ENCODE results near the gene RELN.

The RELN gene

DNA sequence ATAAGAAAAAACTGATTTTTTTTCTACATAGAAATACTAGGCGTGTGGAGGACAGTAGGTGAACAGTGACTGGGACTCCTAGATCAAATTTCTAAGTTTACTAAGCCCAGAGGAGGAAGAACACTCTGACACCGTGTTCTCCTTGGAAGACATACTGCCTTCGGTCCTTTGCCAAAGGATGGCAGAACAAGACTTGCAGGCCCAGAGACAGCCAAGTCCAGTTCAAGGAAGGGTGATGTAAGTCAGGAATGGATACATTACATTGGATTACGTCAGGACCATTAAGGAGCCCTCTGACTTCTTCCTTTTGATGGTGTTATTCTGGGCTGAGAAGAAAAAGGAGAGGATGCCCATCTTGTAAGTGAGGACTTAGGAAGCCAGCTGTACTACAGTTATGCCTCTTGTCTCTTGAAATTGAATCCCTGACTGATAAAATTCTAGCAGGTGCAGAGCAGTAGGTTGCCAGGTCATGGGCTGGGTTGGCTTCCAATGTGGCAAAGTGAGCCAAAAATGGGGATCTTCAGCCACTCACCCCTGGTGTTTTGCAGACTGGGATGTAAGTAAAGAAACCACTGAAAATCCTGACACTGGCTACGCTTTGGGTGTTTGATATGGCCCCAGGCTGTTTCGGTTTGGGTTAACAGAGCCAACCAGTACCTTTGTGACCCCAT, 45.1 kb downstream of the RELN start:
- no peak overlapping the region for H3K4me3 ChIP-seq (ENCODE audit: low read depth, low read length)
- TF ChIP-seq, protein P1, sequence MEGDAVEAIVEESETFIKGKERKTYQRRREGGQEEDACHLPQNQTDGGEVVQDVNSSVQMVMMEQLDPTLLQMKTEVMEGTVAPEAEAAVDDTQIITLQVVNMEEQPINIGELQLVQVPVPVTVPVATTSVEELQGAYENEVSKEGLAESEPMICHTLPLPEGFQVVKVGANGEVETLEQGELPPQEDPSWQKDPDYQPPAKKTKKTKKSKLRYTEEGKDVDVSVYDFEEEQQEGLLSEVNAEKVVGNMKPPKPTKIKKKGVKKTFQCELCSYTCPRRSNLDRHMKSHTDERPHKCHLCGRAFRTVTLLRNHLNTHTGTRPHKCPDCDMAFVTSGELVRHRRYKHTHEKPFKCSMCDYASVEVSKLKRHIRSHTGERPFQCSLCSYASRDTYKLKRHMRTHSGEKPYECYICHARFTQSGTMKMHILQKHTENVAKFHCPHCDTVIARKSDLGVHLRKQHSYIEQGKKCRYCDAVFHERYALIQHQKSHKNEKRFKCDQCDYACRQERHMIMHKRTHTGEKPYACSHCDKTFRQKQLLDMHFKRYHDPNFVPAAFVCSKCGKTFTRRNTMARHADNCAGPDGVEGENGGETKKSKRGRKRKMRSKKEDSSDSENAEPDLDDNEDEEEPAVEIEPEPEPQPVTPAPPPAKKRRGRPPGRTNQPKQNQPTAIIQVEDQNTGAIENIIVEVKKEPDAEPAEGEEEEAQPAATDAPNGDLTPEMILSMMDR (IDR thresholded peaks at IDR 0.05; ENCODE audit: low read depth, low read length), result no peak

DNA sequence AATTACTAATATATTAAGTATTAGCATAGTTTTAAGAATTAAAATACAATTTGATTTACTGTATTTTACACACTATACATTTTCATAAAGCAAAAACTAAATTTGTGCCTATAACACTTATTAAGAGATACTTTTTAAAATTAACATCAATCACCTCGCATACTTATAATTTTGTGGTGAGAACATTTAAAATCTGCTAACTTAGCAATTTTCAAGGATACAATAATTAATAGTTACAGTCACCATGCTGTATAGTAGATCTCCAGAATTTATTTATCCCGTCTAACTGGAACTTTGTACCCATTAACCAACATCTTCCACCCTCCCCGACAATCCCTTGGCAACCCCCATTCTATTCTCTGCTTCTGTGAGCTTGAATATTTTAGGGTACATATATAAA, 47.5 kb downstream of the RELN start:
- TF ChIP-seq, protein P1 (IDR thresholded peaks at IDR 0.05; ENCODE audit: low read depth, low read length), result no peak

DNA sequence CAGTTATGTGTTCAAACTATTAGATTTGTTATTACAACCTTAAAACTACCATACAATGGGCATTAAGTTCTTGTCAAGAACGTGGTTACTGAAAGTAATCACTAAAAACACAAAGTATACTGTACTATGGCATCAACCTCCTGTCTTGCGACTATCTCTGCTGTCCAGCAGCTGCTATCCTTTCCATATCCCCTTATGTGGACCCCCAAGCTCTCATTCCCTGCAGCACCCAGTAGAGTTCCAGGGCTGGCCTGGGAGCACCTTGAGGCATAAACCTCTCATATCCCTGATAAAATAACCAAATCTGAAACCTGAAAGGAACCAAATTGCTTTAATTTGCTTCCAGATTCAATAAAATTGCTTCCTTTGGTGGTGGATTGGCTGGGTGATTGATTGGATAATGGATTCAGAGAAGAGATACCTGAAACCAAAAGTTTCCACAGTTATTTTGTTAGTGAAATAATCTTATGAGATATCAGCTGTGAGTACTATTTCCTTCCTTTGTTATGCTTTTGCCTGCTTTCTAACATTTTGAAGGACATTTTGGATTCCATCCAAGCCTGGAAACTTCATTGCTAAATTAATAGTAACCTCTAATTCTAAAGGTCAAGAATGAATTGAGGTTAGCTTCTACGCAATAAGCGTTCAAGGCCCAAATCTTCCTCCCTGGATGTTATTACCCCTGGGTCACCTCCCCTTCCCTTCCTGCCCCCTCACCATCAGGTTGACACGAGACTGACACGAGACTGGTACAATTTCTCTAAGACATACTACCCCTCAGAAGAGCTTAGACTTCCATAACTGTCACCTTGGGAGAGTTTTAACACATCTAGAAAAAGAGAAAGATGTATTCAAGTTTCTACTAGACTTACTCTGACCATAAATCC, 48.8 kb downstream of the RELN start:
- TF ChIP-seq, protein P1 (IDR thresholded peaks at IDR 0.05; ENCODE audit: low read depth, low read length), result no peak
- H3K4me3 ChIP-seq (ENCODE audit: low read depth, low read length), result no peak overlapping the region

More for the DNA sequence above, 47.5 kb downstream of the RELN start:
- H3K4me3 ChIP-seq (ENCODE audit: low read depth, low read length), result no peak overlapping the region

DNA sequence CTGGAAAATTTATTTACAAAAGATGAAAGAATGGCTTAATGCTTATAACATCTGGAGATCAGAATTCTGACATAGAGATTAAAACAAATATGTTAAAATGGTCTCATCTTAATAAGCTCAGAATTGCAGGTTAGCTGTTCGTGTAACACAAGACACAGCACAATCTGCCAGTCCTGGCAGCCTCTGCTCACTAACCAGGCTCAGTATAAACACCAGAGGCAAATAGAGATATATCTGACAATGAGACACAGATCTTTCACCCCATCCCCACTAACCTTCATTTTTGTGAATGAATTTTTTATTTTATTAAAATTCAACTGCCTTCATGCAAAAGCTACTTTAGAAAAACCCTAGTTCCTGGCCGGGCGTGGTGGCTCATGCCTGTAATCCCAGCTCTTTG, 51.8 kb downstream of the RELN start:
- no peak overlapping the region for H3K4me3 ChIP-seq (ENCODE audit: low read depth, low read length)
- TF ChIP-seq, protein P1 (IDR thresholded peaks at IDR 0.05; ENCODE audit: low read depth, low read length), result no peak

DNA sequence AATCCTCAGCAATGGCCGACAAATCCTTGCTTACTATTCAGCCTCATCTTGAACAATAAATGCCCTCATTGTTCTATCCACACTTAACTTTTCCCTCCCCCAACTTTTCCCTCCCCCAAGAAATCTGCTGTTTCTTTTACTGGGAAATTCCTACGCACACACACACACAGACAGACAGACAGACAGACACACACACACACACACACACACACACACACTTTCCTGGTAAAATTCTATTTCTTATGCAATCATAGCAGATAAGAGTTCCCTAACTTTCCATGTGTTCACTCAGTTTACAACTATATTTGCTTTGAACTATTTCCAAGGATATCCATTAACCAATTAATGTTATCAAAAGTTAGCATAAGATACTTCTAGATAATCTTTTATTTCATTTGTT, 52.9 kb downstream of the RELN start:
- TF ChIP-seq, protein P1 (IDR thresholded peaks at IDR 0.05; ENCODE audit: low read depth, low read length), result no peak
- no peak overlapping the region for H3K4me3 ChIP-seq (ENCODE audit: low read depth, low read length)

DNA sequence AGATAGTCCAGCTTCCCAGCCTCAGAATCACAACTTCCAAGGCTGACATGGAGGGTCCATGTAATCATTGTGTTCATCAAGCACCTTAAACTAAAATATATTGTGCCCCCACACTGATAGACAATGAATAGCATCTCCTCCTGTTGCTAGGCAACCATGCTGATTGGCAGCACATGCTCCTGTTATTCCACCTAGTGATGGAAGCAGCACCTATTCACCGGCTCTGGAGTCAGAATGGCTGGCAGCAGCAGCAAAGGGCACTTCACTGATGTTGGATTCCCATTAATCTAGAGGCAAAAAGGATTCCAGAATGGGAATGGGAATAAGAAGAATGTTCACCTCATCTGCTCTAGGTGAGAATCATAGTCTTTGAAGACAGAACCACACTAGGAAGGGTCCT, 55.0 kb downstream of the RELN start:
- no peak overlapping the region for H3K4me3 ChIP-seq (ENCODE audit: low read depth, low read length)
- TF ChIP-seq, protein P1 (IDR thresholded peaks at IDR 0.05; ENCODE audit: low read depth, low read length), result no peak

DNA sequence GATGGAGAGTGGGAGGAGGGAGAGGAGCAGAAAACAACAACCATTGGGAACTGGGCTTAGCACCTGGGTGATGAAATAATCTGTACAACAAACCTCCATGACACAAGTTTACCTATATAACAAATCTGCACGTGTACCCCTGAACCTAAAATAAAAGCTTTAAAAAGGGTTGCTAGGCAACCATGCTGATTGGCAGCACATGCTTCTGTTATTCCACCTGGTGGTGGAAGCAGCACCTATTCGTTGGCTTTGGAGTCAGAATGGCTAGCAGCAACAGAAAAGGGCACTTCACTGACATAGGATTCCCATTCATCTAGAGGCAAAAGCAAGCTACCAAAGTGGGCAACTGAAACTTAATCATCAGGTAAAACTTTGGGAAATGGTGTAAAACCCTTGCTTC, 57.1 kb downstream of the RELN start:
- H3K4me3 ChIP-seq (ENCODE audit: low read depth, low read length), result no peak overlapping the region
- TF ChIP-seq, protein P1 (IDR thresholded peaks at IDR 0.05; ENCODE audit: low read depth, low read length), result no peak
